Measurements from ENCODE around the gene TMEM132C. TPM values are rescaled to one million over a fixed set of nuclear protein-coding genes. Genes with fewer than 3 reads are reported as not detected.

The TMEM132C gene
- total and polyA plus RNA-seq, 2 of the 8 experiments (the other 6 are each of a cell fraction or from before 2014, with no cell fraction given), result 0.23 to 0.76 TPM

DNA sequence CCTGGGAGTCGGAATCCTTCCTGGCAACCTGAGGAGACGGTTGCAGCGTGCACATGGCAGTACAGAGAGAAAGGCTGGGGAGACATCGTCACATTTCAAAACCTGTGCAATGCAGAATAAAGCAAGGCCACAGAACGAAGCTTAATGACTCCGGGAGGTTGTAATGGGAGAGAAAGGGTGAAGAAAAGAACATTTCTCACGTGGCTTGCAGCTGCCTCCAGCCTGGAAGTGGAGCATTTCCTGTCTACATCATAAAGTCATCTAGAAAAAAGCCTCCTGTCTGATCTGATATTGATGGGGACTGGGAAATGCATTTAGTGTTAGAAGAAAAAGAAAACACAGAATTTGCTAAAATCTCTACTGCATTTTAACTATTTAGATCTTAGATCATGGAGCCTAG, 209.3 kb downstream of the TMEM132C start (continued):
- TF ChIP-seq, protein P1, sequence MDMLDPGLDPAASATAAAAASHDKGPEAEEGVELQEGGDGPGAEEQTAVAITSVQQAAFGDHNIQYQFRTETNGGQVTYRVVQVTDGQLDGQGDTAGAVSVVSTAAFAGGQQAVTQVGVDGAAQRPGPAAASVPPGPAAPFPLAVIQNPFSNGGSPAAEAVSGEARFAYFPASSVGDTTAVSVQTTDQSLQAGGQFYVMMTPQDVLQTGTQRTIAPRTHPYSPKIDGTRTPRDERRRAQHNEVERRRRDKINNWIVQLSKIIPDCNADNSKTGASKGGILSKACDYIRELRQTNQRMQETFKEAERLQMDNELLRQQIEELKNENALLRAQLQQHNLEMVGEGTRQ (IDR thresholded peaks at IDR 0.05; ENCODE audit: low read length), result no peak
